ACC112 (cell line): ENCODE results near the gene KCNMB4.

Experiments used
- H2AFZ ChIP-seq: fragments of 200-600 bp; sonication (generic); one replicate; pipeline ENCODE4 v1.6.0; 2017; ENCODE audit warnings: antibody characterized with exemption, low read length; ENCODE audit not compliant: unreplicated experiment
- H3K27ac ChIP-seq: fragments of 200-600 bp; sonication (generic); 2 replicates; pipeline ENCODE4 v1.5.1; 2014; ENCODE audit warnings: low read depth, mild to moderate bottlenecking, antibody characterized with exemption, low read length, moderate library complexity
- H3K27me3 ChIP-seq: fragments of 200-600 bp; sonication (generic); 2 replicates; pipeline ENCODE4 v1.6.1; 2014; ENCODE audit warnings: mild to moderate bottlenecking, antibody characterized with exemption, low read length, moderate library complexity, mixed read lengths; ENCODE audit not compliant: insufficient read depth
- H3K36me3 ChIP-seq: fragments of 200-600 bp; sonication (generic); 2 replicates; pipeline ENCODE4 v1.6.1; 2016; ENCODE audit warnings: mild to moderate bottlenecking, antibody characterized with exemption, low read length, moderate library complexity, mixed read lengths; ENCODE audit not compliant: insufficient read depth
- H3K4me1 ChIP-seq: fragments of 200-600 bp; sonication (generic); one replicate; pipeline ENCODE4 v1.6.1; 2016; ENCODE audit warnings: low read length, mixed read lengths; ENCODE audit not compliant: insufficient read depth, unreplicated experiment, control insufficient read depth
- H3K4me3 ChIP-seq: fragments of 200-600 bp; sonication (generic); 2 replicates; pipeline ENCODE4 v1.5.1; 2014; ENCODE audit warnings: mild to moderate bottlenecking, low read depth, low read length
- H3K79me2 ChIP-seq: fragments of 200-600 bp; sonication (generic); one replicate; pipeline ENCODE4 v1.6.0; 2016; ENCODE audit warnings: low read length; ENCODE audit not compliant: control insufficient read depth, unreplicated experiment, insufficient read depth

KCNMB4 gene, protein sequence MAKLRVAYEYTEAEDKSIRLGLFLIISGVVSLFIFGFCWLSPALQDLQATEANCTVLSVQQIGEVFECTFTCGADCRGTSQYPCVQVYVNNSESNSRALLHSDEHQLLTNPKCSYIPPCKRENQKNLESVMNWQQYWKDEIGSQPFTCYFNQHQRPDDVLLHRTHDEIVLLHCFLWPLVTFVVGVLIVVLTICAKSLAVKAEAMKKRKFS

DNA sequence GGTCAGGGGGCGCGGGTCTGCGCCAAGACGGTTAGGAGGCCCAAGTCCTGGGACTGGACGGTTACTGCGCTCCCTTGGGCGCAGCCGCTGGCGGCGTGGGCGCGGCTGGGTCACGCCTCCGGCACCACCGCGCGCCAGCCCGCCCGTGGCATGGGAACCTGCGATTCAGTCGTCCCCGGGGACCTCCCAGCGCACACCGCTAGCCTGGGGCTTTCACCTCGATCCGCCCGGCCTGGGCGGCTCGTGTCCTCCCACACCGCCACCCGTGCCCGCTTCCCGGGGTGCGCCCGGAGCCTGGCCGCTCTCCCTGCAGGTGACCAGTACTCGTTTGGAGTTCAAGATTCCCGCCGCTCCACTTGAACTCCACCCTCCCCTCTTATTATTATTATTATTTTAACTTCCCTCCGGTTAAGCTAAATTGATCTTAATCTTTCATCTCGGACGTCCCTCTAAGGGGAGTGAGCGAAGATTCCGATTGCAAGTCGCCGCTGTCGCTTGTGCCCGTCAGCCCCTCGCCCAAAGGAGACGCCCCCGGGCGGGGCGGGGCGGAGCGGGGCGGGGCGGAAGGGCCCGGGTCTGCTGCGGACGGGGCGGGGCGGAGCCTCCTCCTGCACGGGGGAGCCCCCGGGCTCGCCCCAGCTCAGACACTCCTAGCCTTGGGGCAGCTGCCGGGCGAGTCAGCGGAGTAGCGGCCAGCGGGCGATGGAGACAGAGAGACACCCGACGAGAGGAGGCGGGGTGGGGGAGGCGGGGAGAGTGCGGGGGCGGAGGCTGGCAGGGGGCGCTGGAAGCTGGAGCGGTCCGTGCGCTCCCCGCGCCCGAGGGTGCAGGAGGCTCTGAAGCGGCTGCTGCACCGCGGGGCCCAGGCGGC is at the start of gene KCNMB4:
Gene KCNMB4, plus strand, starts transcription at position 643 of the 871 bp plus-strand sequence. CDS start 445 bp downstream, outside the sequence.
- peaks cover 60% of the 10 kb centered on the region for H3K27me3 ChIP-seq
- no peaks in the 10 kb centered on the region for H3K79me2 ChIP-seq
- peak within 1 kb of the TSS; percentile 84 for H2AFZ ChIP-seq
- H3K4me1 ChIP-seq = peaks cover 7% of the 10 kb centered on the region
- H3K36me3 ChIP-seq = no peaks in the 10 kb centered on the region
- peak within 1 kb of the TSS; percentile 81 for H3K4me3 ChIP-seq
- H3K27ac ChIP-seq = no peak within 1 kb of the TSS

DNA sequence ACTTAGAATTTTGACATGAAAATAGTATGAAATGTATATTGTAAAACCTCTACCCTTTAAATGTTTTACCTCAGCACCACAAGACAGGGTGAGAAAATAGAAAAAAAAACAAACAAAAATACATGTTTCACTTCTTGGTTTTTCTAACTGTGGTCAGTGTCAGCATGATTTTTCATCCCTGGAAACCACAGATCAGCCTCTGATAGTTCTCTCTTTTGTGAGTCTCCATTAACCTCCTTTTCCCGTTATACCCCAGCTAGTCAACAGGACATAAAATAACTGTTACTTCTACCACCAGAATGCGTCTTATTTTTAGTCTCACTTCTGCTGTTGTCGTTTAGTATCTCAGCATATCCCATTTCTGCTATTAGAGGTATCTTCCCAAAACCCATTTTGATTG is 48.3 kb upstream of the KCNMB4 start:
- no peak overlapping the region for H3K27ac ChIP-seq
- H2AFZ ChIP-seq = no peak overlapping the region
- H3K27me3 ChIP-seq = no peaks in the 10 kb centered on the region
- no peak overlapping the region for H3K4me3 ChIP-seq
- peaks cover 11% of the 10 kb centered on the region for H3K79me2 ChIP-seq
- H3K36me3 ChIP-seq = no peaks in the 10 kb centered on the region; the same call in 1 of the 2 replicates
- H3K4me1 ChIP-seq = no peaks in the 10 kb centered on the region

DNA sequence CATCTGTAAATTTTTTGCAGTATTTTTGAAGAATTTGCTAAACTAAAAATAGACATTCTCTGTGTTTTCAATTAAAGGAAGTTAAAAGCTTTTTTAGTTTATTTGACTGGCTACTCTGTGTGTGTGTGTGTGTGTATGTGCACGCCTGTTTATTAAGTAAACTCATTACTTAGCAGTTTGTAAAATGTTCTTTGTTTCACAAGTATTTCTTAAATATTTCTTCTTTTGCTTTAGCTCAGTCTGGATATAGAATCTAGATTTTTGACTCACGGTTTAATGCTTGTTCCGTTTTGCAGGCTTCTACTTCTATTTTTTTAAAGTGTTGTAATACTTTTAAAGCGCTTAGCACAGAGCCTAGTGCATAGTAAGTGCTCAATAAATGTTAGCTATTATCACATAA is 46.5 kb upstream of the KCNMB4 start:
- H3K4me3 ChIP-seq = no peak overlapping the region
- peaks cover 8% of the 10 kb centered on the region for H3K79me2 ChIP-seq
- no peak overlapping the region for H2AFZ ChIP-seq
- H3K27ac ChIP-seq = no peak overlapping the region
- H3K27me3 ChIP-seq = no peaks in the 10 kb centered on the region
- no peaks in the 10 kb centered on the region; the same call in 1 of the 2 replicates for H3K36me3 ChIP-seq
- no peaks in the 10 kb centered on the region for H3K4me1 ChIP-seq

DNA sequence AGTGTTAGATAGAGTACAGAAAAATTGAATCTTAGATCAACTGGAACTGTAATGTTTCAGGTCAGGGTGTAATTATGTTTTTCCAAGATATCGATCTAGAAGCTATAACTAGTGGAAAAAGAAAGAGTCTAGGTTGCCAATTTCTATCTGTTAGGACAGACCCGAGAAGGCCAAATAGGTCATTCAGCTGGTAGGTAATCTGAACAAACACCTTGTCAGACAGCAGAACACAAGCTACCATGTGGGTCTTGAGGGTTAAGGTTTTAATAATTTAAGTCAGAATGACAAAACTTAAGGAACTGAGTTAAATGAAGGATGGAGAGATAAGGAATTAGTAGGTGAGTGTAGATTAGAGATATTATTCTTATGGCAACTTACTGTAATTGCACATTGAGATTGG is 44.9 kb upstream of the KCNMB4 start:
- Histone ChIP-seq H3K27ac (no peak overlapping the region), H3K79me2 (no peaks in the 10 kb centered on the region), H2AFZ (no peak overlapping the region), H3K4me3 (no peak overlapping the region), H3K27me3 (no peaks in the 10 kb centered on the region), H3K4me1 (no peaks in the 10 kb centered on the region), H3K36me3 (peaks cover 10% of the 10 kb centered on the region; the same call in 1 of the 2 replicates)

DNA sequence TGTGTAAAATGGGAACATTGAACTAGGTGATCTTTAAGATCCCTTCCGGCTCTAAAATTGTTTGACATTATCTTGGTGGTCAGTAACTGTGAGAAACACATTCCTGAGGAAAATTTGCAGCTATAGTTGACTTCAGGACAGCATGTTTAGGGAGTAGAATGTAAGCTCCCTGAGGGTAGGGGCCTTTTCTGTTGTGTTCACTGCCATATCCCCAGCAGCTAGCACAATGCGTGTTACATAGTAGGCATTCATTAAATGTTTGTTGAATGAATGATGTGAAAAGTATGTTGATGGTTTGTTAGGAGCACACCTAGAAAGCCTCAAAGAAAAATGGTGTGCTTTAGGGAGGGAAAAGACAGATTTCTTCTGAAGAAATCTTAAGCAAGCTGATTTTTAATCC is 38.5 kb upstream of the KCNMB4 start:
- H3K27ac ChIP-seq = no peak overlapping the region
- peaks cover 22% of the 10 kb centered on the region for H3K36me3 ChIP-seq
- H3K4me3 ChIP-seq = no peak overlapping the region
- peaks cover 3% of the 10 kb centered on the region for H3K79me2 ChIP-seq
- no peaks in the 10 kb centered on the region for H3K4me1 ChIP-seq
- no peak overlapping the region for H2AFZ ChIP-seq
- no peaks in the 10 kb centered on the region for H3K27me3 ChIP-seq

DNA sequence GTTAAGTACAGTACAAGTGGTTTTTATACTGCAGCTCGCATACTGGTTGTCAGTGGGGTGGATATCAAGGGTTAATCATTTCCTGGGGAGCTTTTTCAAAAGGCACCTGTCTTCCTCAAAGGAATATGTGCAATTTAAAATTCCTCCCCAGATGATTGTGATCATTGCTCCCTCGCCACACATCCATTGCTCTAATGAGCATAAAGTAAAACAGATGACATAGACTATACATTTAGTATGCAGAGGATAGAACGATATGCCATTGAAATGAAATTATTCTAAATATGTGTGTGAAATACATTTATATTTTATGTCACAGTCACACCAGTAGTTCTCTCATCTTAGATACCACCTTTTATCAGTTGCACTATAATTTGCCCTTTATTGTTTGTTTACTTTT is 36.4 kb upstream of the KCNMB4 start:
- no peak overlapping the region for H3K27ac ChIP-seq
- peaks cover 21% of the 10 kb centered on the region for H3K36me3 ChIP-seq
- H3K79me2 ChIP-seq = peaks cover 3% of the 10 kb centered on the region
- H3K4me3 ChIP-seq = no peak overlapping the region
- no peak overlapping the region for H2AFZ ChIP-seq
- H3K27me3 ChIP-seq = no peaks in the 10 kb centered on the region
- no peaks in the 10 kb centered on the region for H3K4me1 ChIP-seq

DNA sequence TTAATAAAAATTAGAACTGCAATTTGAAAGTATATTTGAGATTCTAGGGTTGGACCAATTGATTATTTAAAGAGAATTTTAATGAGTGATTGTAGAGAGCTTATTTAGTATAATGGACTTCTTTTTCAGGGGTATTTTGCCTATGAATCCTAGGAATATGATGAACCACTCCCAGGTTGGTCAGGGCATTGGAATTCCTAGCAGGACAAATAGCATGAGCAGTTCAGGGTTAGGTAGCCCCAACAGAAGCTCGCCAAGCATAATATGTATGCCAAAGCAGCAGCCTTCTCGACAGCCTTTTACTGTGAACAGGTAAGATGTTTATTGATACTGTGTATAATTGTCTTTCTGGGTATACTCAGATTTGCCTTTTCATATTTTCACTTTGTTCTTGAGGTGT is 35.9 kb upstream of the KCNMB4 start:
- no peak overlapping the region for H3K27ac ChIP-seq
- peaks cover 3% of the 10 kb centered on the region for H3K79me2 ChIP-seq
- H3K4me3 ChIP-seq = no peak overlapping the region
- H2AFZ ChIP-seq = no peak overlapping the region
- H3K4me1 ChIP-seq = no peaks in the 10 kb centered on the region
- no peaks in the 10 kb centered on the region for H3K27me3 ChIP-seq
- peaks cover 21% of the 10 kb centered on the region for H3K36me3 ChIP-seq

DNA sequence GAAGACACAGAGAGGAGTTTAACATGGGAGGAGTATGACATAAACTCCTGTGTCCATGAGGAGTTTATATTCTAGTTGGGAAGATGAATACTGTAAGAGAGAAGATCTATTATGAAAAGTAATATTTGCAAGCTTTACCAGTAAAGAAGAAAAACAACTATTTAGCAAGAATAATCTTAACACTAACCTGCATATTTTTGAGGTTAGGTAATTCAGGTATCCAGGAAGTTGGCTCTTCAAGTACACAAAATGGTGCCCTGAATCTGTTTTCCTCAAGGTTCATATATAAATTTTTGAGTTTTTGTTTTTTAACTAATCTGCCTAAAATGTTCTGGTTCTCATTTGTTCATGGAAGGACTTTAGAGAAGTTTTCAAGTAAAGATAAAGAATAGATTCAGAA is 33.9 kb upstream of the KCNMB4 start:
- H3K79me2 ChIP-seq = peaks cover 3% of the 10 kb centered on the region
- no peak overlapping the region for H3K4me3 ChIP-seq
- H2AFZ ChIP-seq = no peak overlapping the region
- H3K36me3 ChIP-seq = peaks cover 21% of the 10 kb centered on the region
- H3K27me3 ChIP-seq = no peaks in the 10 kb centered on the region
- H3K27ac ChIP-seq = no peak overlapping the region
- H3K4me1 ChIP-seq = no peaks in the 10 kb centered on the region

DNA sequence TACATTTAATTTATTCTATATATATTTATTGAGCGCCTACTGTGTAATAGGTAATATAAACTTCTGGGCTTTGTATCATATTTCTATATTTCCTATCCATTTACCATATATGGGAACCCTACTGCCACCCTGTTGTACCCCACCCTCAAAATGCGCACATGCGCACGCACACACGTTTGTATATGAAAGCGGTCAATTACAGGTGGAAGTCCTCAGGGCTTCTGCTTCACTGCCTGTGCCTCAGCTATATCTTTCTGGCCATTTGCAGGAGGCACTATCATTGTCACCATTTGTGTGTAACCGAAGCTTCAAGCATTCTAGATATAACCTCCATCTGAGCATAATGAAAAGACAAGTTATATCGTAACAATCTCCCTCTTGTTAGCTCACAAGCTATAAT is 31.3 kb upstream of the KCNMB4 start:
- no peaks in the 10 kb centered on the region for H3K27me3 ChIP-seq
- H3K79me2 ChIP-seq = no peaks in the 10 kb centered on the region
- H3K27ac ChIP-seq = no peak overlapping the region
- peaks cover 27% of the 10 kb centered on the region for H3K36me3 ChIP-seq
- H2AFZ ChIP-seq = no peak overlapping the region
- no peaks in the 10 kb centered on the region for H3K4me1 ChIP-seq
- H3K4me3 ChIP-seq = no peak overlapping the region

DNA sequence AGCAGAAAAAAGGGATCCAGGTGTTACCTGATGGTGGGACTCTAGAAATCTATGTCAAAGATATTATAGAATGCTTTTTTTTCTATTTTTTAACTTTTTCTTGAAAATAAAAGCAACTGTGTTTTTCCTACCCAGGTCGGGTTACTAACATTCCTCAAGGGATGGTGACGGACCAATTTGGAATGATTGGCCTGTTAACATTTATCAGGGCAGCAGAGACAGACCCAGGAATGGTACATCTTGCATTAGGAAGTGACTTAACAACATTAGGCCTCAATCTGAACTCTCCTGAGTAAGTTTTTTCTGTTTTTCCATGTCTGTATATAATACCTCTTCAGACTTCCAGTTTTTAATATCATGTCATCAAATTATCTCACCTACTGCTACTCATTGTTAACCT is 27.6 kb upstream of the KCNMB4 start:
- Histone ChIP-seq H3K27me3 (no peaks in the 10 kb centered on the region), H3K4me1 (no peaks in the 10 kb centered on the region), H3K36me3 (peaks cover 36% of the 10 kb centered on the region), H3K4me3 (no peak overlapping the region), H3K27ac (no peak overlapping the region), H2AFZ (no peak overlapping the region), H3K79me2 (no peaks in the 10 kb centered on the region)

DNA sequence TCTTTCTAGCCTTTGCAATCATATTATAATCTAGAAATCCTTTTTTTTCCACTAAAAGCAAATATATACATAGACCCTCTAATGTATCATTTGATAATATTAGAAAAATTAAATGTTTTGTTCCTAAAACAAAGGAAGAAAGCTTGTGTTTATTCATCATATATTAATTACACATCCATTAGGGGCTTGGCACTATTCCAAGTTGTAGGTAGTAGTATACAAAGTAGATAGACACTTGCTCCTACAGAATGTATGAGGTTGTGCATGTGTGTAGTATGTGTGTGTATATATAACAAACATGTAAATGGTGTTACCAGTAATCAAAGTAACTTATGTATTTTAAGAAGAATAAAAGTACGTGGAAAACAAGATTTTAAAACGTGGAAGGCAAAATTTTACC is 15.0 kb upstream of the KCNMB4 start:
- H3K27me3 ChIP-seq = no peaks in the 10 kb centered on the region
- H3K4me3 ChIP-seq = no peak overlapping the region
- H3K4me1 ChIP-seq = no peaks in the 10 kb centered on the region
- no peak overlapping the region for H3K27ac ChIP-seq
- peaks cover 5% of the 10 kb centered on the region; the same call in 1 of the 2 replicates for H3K36me3 ChIP-seq
- no peak overlapping the region for H2AFZ ChIP-seq
- no peaks in the 10 kb centered on the region for H3K79me2 ChIP-seq
